RKO (cell line): Measurements from ENCODE around the gene ATM.
"Not testable (repeated sequence)": the region's sequence is repeated elsewhere in the genome, so short reads cannot be mapped to it uniquely, and the experiment has no call there.

ENCODE experiments used
- DNase-seq: peaks from one replicate; pipeline ENCODE4 v3.0.0-alpha.2; 2016; ENCODE audit warnings: low spot score

The ATM gene

GRCh38 chr11:108286956-108287355 lies 64.1 kb downstream of the ATM start:
- DNase-seq = no peak

- not testable (repeated sequence) for DNase-seq
These were observed 66.2 kb downstream of the ATM start for GRCh38 chr11:108289066-108289465.

- DNase-seq = no peak
These were observed 66.8 kb downstream of the ATM start for GRCh38 chr11:108289699-108290098.

DNA sequence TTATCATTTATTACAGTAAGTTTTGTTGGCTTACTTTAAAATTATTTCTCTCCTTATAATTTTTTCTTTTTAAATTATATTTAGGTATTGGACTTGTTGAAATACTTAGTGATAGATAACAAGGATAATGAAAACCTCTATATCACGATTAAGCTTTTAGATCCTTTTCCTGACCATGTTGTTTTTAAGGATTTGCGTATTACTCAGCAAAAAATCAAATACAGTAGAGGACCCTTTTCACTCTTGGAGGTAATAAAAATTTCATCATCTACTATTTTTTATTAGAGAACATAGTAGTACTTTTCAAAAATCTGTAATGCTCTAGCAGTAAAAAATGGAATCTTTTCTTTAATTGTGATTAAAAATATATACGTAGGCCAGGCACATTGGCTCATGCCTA lies 70.4 kb downstream of the ATM start:
- DNase-seq = no peak

- DNase-seq = peak; percentile 26
These were observed 79.4 kb downstream of the ATM start for GRCh38 chr11:108302121-108302785.

GRCh38 chr11:108307751-108308150 lies 84.9 kb downstream of the ATM start:
- no peak for DNase-seq

- no peak for DNase-seq
These were observed 90.6 kb downstream of the ATM start for GRCh38 chr11:108313444-108313843.

GRCh38 chr11:108316061-108316460 lies 93.2 kb downstream of the ATM start:
- DNase-seq = no peak

DNA sequence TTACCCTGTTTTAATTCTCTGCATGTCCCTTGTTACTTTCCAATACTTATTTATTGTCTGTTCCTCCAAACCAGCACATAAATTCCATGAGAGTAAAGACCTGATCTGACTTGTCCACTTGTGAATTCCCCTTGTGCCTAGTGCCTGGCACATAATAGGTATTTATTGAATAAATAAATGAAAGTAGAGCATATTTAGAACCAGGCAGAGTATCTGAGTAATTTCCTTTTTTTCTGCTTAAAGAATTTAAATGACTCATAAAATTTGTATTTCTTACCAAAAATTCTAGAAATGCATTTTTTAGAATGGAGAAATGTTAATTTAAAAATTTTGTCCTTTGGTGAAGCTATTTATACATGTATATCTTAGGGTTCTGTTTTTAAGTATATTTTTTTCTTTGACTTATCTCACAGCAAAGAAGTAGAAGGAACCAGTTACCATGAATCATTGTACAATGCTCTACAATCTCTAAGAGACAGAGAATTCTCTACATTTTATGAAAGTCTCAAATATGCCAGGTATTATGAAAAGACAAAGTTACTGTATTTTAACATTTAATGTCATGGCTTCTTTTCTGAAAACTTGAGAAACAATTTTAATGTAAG lies 96.8 kb downstream of the ATM start:
- no peak for DNase-seq

DNA sequence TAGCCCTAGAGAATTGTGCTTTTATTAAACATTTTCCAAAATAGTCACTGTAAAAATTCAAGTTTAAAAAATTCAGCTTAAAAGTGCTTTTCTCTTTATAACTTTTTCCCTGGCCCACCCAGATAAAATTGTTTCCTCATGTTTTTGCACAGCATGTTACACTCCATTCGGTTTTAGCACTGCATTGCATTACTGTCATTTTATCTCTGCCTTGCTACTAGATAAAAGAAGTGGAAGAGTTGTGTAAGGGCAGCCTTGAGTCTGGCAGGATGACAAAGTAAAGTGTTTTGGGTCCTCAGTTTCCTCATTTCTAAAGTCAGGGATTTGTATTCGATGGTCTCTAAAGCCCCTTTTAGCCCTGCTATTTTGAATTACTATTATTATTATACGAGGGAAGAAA lies 99.8 kb downstream of the ATM start:
- no peak for DNase-seq

DNA sequence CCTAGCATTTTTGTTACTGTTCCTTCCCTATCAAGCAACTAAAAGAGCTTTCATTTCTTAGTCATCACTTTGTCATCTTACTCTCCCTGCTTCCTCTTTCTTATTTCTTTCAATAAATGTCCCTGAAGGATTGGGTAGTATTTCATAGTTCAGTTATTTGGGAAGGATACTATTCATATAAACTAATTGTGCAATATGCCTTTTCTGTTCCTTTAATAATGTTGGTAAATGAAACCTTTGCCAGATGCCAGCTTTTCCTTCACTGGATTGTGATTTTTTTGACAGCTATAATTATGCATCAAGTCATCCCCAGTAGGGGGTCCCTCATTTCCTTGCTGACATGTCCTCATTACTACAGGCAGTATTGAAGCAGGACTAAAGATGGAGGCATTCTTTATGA lies 101.7 kb downstream of the ATM start:
- DNase-seq = no peak

DNA sequence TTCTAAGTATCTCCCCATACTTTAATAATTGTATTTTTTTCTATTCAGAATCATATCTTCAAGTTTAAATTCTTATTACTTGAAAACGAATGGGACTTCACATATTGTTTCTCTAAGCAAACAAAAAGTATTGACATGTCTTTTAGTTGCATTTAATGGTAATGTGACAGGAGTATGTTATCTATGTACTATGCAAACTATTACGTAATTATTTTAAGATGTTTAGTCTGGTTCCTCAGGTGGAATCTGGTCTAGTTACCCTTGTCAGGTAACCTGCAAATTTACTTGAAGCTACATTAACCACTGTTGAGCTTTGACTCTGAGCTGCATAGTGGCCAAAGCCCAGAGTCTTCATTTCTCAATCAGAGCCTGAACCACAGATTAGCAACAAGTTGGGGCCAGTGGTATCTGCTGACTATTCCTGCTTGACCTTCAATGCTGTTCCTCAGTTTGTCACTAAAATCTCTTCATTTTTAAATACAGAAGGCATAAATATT lies 110.6 kb downstream of the ATM start:
- no peak for DNase-seq

DNA sequence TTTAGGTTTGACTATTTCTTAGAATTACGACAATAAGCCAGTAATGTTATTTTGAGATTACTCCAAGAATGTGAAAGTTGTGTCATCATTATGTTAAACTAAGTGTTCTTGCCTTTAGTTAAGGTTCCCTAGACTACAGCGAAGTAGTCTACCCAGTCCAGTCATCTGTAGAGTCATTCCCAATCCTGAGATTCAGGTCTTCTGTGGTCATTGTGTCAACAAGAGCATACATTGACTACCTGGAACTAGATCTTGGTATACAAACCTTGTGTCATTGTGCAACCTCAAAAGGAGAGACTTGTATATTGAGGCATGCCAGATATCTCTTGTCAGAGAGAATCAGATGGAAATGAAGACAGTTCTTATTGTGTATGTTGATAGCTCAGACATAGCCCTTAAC lies 115.9 kb downstream of the ATM start:
- no peak for DNase-seq

DNA sequence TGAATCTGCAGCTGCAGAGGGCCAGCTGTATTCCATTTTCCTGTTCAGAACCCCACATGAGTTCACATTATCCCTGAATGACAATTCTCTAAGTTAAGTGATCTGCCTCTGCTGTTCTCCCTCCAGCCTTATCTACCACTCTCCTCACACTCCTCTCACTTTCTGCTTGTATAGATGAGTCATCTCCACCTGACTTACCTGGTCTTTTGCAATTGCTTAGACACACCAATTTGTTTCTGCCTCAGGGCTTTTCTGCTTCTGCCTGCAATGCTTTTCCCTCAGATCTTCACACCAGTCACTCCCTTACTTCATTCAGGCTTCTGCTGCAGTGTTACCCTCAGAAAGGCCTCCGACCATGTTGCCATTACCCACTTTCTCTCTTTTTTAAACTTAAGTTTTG lies 118.1 kb downstream of the ATM start:
- DNase-seq = no peak

DNA sequence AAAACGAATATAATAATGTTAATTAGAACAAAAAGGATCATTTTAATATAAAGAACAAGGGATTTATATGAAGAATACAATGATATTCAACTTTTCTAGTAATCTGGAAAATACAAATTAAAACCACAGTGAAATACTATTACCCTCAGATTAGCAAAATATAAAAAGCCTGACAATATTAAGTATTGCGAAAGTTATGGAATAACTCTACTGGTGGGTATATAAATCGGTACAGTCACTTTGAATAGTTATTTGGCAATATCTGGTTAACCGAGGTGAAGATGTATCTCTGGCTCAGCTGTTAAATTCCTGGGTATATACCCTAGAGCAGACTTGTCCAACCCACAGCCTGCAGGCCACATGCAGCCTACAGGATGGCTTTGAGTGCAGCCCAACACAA lies 118.8 kb downstream of the ATM start:
- no peak for DNase-seq

- DNase-seq = no peak
These were observed 120.8 kb downstream of the ATM start for GRCh38 chr11:108343714-108344113.

DNA sequence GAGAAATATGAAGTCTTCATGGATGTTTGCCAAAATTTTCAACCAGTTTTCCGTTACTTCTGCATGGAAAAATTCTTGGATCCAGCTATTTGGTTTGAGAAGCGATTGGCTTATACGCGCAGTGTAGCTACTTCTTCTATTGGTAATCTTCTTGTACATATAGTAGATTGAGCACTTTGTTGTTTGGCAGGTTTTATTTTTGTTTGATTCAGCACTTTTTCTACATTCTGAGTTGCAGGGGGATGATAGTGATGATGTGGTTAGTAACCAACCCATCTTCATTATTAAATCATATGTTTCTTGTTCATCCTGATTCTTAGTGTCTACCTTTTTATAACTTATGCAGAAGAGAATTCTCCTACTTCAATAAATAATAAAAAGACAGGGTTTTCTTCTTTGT lies 122.9 kb downstream of the ATM start:
- DNase-seq = no peak

GRCh38 chr11:108346451-108346850 lies 123.6 kb downstream of the ATM start:
- DNase-seq = no peak

GRCh38 chr11:108351468-108351867 lies 128.6 kb downstream of the ATM start:
- no peak for DNase-seq

DNA sequence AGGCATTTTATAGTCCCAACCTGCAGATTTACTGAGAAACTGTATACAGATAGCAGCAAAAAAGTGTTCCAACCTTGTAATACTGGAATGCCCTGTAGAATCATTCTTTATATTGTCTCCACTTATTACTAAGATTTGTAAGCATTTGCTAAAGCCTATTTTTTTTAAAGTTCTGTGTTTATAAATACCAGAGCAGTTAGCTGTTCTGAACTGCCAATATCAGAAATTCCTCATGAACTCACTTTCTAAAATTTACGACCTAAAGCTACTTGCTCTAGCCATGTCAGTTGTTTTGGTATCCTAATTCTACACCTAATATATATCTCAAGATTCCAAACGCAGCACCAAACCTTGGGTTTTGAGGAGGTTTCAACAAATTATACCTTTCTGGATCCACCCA lies 141.3 kb downstream of the ATM start:
- no peak for DNase-seq

DNA sequence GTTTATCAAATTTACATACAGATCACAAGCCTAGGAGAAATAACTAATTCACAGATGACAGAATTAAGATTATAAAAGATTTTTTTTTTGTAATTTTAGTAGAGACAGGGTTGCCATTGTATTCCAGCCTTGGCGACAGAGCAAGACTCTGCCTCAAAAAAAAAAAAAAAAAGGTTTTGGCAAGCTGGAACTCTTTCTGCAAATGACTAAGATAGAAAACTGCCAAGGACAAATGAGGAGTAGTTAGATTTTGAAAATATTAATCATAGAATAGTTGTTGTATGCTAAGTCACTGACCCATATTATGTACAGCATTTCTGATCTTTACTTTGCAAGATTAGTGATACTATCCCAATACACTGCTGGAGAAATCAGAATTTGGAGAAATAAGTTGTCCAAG lies 145.3 kb downstream of the ATM start:
- DNase-seq = no peak

- no peak for DNase-seq
These were observed 146.2 kb downstream of the ATM start for GRCh38 chr11:108369064-108369463.

- DNase-seq = no peak
These were observed 147.4 kb downstream of the ATM start for GRCh38 chr11:108370315-108370714.

DNA sequence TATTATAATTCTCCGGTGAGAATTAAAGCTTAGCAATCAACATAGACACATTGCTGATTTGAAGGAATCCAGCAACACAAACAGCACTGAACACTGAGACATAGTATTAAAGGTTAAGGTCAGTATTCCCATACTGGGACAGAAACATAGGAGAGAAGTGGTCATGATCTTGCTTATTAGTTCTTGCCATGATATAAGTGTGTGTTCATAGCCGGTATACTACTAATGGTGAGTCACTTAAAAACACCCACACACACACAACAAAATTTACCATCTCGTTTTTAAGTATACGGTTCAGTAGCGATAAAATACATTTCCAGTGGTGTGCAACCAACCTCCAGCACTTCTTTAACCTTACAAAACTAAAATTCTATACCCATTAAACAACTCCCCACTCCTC lies 148.1 kb downstream of the ATM start:
- peak; percentile 51 for DNase-seq
